HL-60 (cell line): Measurements from ENCODE around the gene SRSF4.

Experiments
- CTCF ChIP-seq: IDR thresholded peaks from one replicate; pipeline ENCODE4 v1.5.1; 2011; ENCODE audit warnings: low read length, control low read depth, inconsistent platforms; ENCODE audit not compliant: insufficient read depth
- POLR2AphosphoS5 ChIP-seq: IDR thresholded peaks from 2 replicates; pipeline ENCODE4 v1.6.1; 2012; ENCODE audit warnings: low read depth
- SPI1 ChIP-seq: IDR thresholded peaks from 2 replicates; pipeline ENCODE4 v1.6.1; 2012; ENCODE audit warnings: low read depth, mild to moderate bottlenecking, borderline replicate concordance

- TF ChIP-seq CTCF: no peak
- TF ChIP-seq POLR2AphosphoS5: no peak
- TF ChIP-seq SPI1: no peak
Observed at GRCh38 chr1:29171089-29171488, 10.6 kb downstream of the SRSF4 start.
